Measurements from ENCODE around the gene KCTD11. TPM values are rescaled to one million over a fixed set of nuclear protein-coding genes. Genes with fewer than 3 reads are reported as not detected.

The KCTD11 gene
- total and polyA plus RNA-seq, 10 of the 15 experiments (the other 5 are each of a cell fraction or from before 2014, with no cell fraction given) = 0.05 to 7.3 (median 2.9) TPM

- ChIA-PET RAD21 (ENCODE audit: unreplicated experiment) (interaction anchor here (2.2 kb wide), 1 partner anchor 9 kb away, joined by 10 read pairs; the partner anchor contains the start of gene ACAP1), CTCF (interaction anchor here (0.8 to 7.9 kb wide), 3 partner anchors 9 to 282 kb away, joined by 4 to 49 read pairs (median 46); partner anchors contain the start of gene ACAP1), POLR2A (interaction anchor here (1.7 to 3.2 kb wide), 4 partner anchors 9 to 86 kb away, joined by 6 to 21 read pairs (median 11); partner anchors contain the start of genes ACAP1, GABARAP and TMEM256), SMC1A (ENCODE audit: uncharacterized antibody, unreplicated experiment) (interaction anchor here (1.0 to 2.3 kb wide), 2 partner anchors 10 to 26 kb away, joined by 3 to 18 read pairs; partner anchors contain the start of gene ACAP1)
- no peaks in the 10 kb centered on the region for H3K9me3 ChIP-seq (replicated peaks; ENCODE audit: control insufficient read depth, insufficient read depth, low read length)
- H3K4me1 ChIP-seq (ENCODE audit: control insufficient read depth, insufficient read depth, low read length) = peaks cover 27% of the 10 kb centered on the region
- peak overlapping the region; percentile 99 for H3K4me3 ChIP-seq
- H3K36me3 ChIP-seq (ENCODE audit: control insufficient read depth in 2 of 2, insufficient read depth in 2 of 2, low read length in 1 of 2) = peaks cover 2 to 12% of the 10 kb centered on the region in 2 experiments; a peak in 3 of 4 replicates
- FAIRE-seq (no peak), DNase-seq (ENCODE audit: low read depth, low spot score) (no peak), ATAC-seq (no peak)
- H3K27ac ChIP-seq (ENCODE audit: control insufficient read depth, insufficient read depth) = no peak overlapping the region
- H3K9ac ChIP-seq (ENCODE audit: control insufficient read depth, insufficient read depth, low read length) = peak overlapping the region; percentile 79
- peaks cover 17% of the 10 kb centered on the region for H3K79me2 ChIP-seq (ENCODE audit: control insufficient read depth, insufficient read depth, low read length)
- no peaks in the 10 kb centered on the region for H3K27me3 ChIP-seq (replicated peaks in 1 of 2; ENCODE audit: control insufficient read depth in 2 of 2, insufficient read depth in 2 of 2, low read length in 1 of 2)
- WGBS (ENCODE audit: insufficient coverage, insufficient replicate concordance, low lambda C conversion rate, missing lambda C conversion rate) = 100% methylated on average over 1 of the region's 1 CpG
- intact Hi-C loops (cut with micrococcal nuclease; ENCODE audit: unreplicated experiment) (loop anchor here (2.0 kb wide), 1 partner anchor 21 kb away; the partner anchor contains the start of gene EIF5A), in situ Hi-C loops (cut with MboI) (no loop called here)
- BruUV-seq (replicated peaks) = no TSS peak
- H2AFZ ChIP-seq (ENCODE audit: control insufficient read depth, low read depth, low read length) = no peak overlapping the region
- H3K4me2 ChIP-seq (ENCODE audit: control insufficient read depth, insufficient read depth) = peak overlapping the region; percentile 66
- H4K20me1 ChIP-seq (ENCODE audit: control insufficient read depth, insufficient read depth) = no peaks in the 10 kb centered on the region
- TF ChIP-seq, protein P1, sequence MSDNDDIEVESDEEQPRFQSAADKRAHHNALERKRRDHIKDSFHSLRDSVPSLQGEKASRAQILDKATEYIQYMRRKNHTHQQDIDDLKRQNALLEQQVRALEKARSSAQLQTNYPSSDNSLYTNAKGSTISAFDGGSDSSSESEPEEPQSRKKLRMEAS (IDR thresholded peaks at IDR 0.05; ENCODE audit: low read depth, low read length) = no peak
- TF ChIP-seq NKRF (conservative IDR thresholded peaks at IDR 0.05) (no peak), CHD1 (IDR thresholded peaks at IDR 0.05; ENCODE audit: low read depth, low read length) (no peak), RUNX3 (IDR thresholded peaks at IDR 0.05; ENCODE audit: low read length) (no peak), DPF2 (IDR thresholded peaks at IDR 0.05) (no peak), HCFC1 (IDR thresholded peaks at IDR 0.05; ENCODE audit: low read length) (no peak), SREBF2 (IDR thresholded peaks at IDR 0.05; ENCODE audit: low read length) (no peak), ETV6 (conservative IDR thresholded peaks at IDR 0.05 in 1 of 2, IDR thresholded peaks at IDR 0.05 in 1 of 2; ENCODE audit: borderline replicate concordance in 1 of 2, low read depth in 1 of 2) (no peak), BACH1 (IDR thresholded peaks at IDR 0.05; ENCODE audit: borderline replicate concordance) (no peak), PRDM15 (CRISPR knock-in tag; IDR thresholded peaks at IDR 0.05) (no peak), ATF7 (IDR thresholded peaks at IDR 0.05; ENCODE audit: low read depth) (no peak), E2F4 (IDR thresholded peaks at IDR 0.05; ENCODE audit: low read depth, low read length) (no peak), MEF2B (IDR thresholded peaks at IDR 0.05; ENCODE audit: partially characterized antibody, poor library complexity, severe bottlenecking) (no peak), TCF3 (IDR thresholded peaks at IDR 0.05; ENCODE audit: borderline replicate concordance, insufficient read depth, low read depth, low read length) (no peak)
Measured at GRCh38 chr17:7328009-7328408, 24.0 kb upstream of the KCTD11 start.

Measured in GM12878 (cell line).